ENCODE data around the gene EGFL7.

Gene EGFL7

GRCh38 chr9:136665704-136666371, 3.1 kb downstream of the EGFL7 start:
- H3K9me3 ChIP-seq (ENCODE audit: control insufficient read depth, insufficient read depth, low read depth, low read length) = no peaks in the 10 kb centered on the region
- H3K4me1 ChIP-seq (ENCODE audit: control insufficient read depth, insufficient read depth, low read length) = no peaks in the 10 kb centered on the region
- CTCF ChIA-PET = interaction anchor here (0.7 to 1.3 kb wide), 2 partner anchors 14 to 181 kb away, joined by 4 read pairs; no protein-coding TSS in a partner anchor
- H3K36me3 ChIP-seq (ENCODE audit: control insufficient read depth in 2 of 2, insufficient read depth in 1 of 2, low read length in 2 of 2) = no peaks in the 10 kb centered on the region
- peak overlapping the region; percentile 33 for H3K4me3 ChIP-seq (ENCODE audit: low read depth, low read length)
- TF ChIP-seq ZNF248 (tag by site-specific recombination; IDR thresholded peaks at IDR 0.05) (no peak), ZNF48 (tag by site-specific recombination; IDR thresholded peaks at IDR 0.05) (no peak), ZNF692 (tag by site-specific recombination; IDR thresholded peaks at IDR 0.05) (0 out of 2 replicates have a peak, but pooled peaks have one; percentile 29)
- POLR2A ChIA-PET = no interaction called here
- no peak overlapping the region for H3K27ac ChIP-seq (ENCODE audit: extremely low read depth, low read depth, low read length)

DNA sequence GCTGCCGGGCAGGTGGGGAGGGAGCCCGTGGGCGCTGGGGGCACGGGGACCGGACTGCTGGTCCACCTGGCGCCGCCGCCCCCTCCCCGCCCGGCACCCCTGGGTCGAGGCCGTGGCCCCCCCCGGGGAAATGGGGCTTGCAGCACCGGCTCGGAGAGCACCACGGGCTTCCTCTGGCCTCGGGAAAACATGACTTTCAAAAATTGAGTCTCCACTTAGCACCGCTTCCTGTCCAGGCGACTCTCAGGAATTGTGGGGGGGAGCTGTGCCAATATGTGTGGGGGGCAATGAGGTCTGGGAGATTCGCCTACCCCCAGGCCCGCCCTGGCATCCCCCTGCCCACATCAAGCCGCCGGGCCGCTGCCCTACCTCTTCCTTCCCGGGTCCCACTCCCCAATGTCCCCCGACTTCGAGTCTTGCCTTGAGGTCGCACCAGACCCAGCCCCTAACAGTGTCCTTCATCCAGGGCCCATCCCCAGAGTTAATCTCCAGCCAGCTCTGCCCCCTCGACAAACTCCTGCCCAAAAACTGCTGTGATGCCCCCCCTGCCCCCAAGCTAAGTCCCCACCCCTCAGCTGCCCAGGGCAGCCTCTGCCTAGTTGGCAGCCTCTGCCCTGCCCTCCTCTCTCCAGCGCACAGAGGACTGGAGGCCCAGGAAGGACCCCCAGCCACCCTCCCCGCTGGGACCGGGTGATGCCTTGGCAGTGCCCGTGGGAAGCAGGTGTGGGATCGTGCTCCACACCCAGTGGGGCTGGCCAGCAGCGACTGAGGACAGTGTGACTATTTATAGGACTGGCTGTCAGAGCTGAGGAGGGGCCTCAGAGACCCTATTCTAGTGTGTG, 3.9 kb downstream of the EGFL7 start:
- H3K4me3 ChIP-seq (ENCODE audit: low read depth, low read length) = peak overlapping the region; percentile 33
- no peak overlapping the region for H3K27ac ChIP-seq (ENCODE audit: extremely low read depth, low read depth, low read length)
- no peaks in the 10 kb centered on the region for H3K4me1 ChIP-seq (ENCODE audit: control insufficient read depth, insufficient read depth, low read length)
- no peaks in the 10 kb centered on the region for H3K36me3 ChIP-seq (ENCODE audit: control insufficient read depth in 2 of 2, insufficient read depth in 1 of 2, low read length in 2 of 2)
- ChIA-PET CTCF (interaction anchor here (0.7 to 0.9 kb wide), 5 partner anchors 8 to 528 kb away, joined by 3 to 4 read pairs (median 3); no protein-coding TSS in a partner anchor), POLR2A (interaction anchor here (0.6 kb wide), 1 partner anchor 9 kb away, joined by 5 read pairs; no protein-coding TSS in a partner anchor)
- no peaks in the 10 kb centered on the region for H3K9me3 ChIP-seq (ENCODE audit: control insufficient read depth, insufficient read depth, low read depth, low read length)
- TF ChIP-seq ZNF16 (tag by site-specific recombination; IDR thresholded peaks at IDR 0.05; ENCODE audit: low read depth) (no peak), ZBTB1 (tag by site-specific recombination; IDR thresholded peaks at IDR 0.05) (no peak), ZNF202 (tag by site-specific recombination; IDR thresholded peaks at IDR 0.05; ENCODE audit: borderline replicate concordance) (no peak), ZNF558 (tag by site-specific recombination; IDR thresholded peaks at IDR 0.05) (no peak), ZBTB7A (tag by site-specific recombination; IDR thresholded peaks at IDR 0.05; ENCODE audit: low read depth) (no peak), ZNF707 (tag by site-specific recombination; IDR thresholded peaks at IDR 0.05) (no peak), ZNF37A (tag by site-specific recombination; IDR thresholded peaks at IDR 0.05) (no peak), ZNF701 (tag by site-specific recombination; IDR thresholded peaks at IDR 0.05) (no peak), ZNF223 (tag by site-specific recombination; IDR thresholded peaks at IDR 0.05) (no peak), KLF16 (tag by site-specific recombination; IDR thresholded peaks at IDR 0.05) (no peak), ZNF776 (tag by site-specific recombination; IDR thresholded peaks at IDR 0.05; ENCODE audit: borderline replicate concordance) (no peak), ZNF138 (tag by site-specific recombination; IDR thresholded peaks at IDR 0.05; ENCODE audit: borderline replicate concordance) (no peak), ZNF777 (tag by site-specific recombination; IDR thresholded peaks at IDR 0.05; ENCODE audit: borderline replicate concordance) (no peak), PRDM4 (tag by site-specific recombination; IDR thresholded peaks at IDR 0.05) (no peak), ZBTB11 (tag by site-specific recombination; conservative IDR thresholded peaks at IDR 0.05; ENCODE audit: low read depth) (no peak), ZNF148 (tag by site-specific recombination; IDR thresholded peaks at IDR 0.05; ENCODE audit: borderline replicate concordance) (no peak), ZFP69B (tag by site-specific recombination; IDR thresholded peaks at IDR 0.05) (no peak)
- TF ChIP-seq, protein P1, sequence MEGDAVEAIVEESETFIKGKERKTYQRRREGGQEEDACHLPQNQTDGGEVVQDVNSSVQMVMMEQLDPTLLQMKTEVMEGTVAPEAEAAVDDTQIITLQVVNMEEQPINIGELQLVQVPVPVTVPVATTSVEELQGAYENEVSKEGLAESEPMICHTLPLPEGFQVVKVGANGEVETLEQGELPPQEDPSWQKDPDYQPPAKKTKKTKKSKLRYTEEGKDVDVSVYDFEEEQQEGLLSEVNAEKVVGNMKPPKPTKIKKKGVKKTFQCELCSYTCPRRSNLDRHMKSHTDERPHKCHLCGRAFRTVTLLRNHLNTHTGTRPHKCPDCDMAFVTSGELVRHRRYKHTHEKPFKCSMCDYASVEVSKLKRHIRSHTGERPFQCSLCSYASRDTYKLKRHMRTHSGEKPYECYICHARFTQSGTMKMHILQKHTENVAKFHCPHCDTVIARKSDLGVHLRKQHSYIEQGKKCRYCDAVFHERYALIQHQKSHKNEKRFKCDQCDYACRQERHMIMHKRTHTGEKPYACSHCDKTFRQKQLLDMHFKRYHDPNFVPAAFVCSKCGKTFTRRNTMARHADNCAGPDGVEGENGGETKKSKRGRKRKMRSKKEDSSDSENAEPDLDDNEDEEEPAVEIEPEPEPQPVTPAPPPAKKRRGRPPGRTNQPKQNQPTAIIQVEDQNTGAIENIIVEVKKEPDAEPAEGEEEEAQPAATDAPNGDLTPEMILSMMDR (tag by site-specific recombination; IDR thresholded peaks at IDR 0.05) = no peak

Data from HEK293 (cell line).